Suprapubic skin (tissue), 3 donors: ENCODE results near the gene GTSE1.

ENCODE experiments used
- CTCF ChIP-seq, 2 donors: fragments of 200-600 bp in 1 of 2; fragments of 450-650 bp in 1 of 2; sonication (generic) in 1 of 2; IDR thresholded peaks; one replicate each; pipeline ENCODE4 v1.5.1; 2016 to 2019; ENCODE audit warnings: antibody characterized with exemption in 2 of 2, mild to moderate bottlenecking in 1 of 2, moderate library complexity in 1 of 2
- EP300 ChIP-seq: sonication (generic); formaldehyde crosslinking; IDR thresholded peaks from one replicate; pipeline ENCODE4 v1.6.1; 2017; ENCODE audit warnings: antibody characterized with exemption
- POLR2A ChIP-seq, 2 donors: fragments of 450-650 bp; IDR thresholded peaks; one replicate each; pipeline ENCODE4 v1.6.1; 2017; ENCODE audit warnings: antibody characterized with exemption in 2 of 2, mild to moderate bottlenecking in 2 of 2, moderate library complexity in 2 of 2

DNA sequence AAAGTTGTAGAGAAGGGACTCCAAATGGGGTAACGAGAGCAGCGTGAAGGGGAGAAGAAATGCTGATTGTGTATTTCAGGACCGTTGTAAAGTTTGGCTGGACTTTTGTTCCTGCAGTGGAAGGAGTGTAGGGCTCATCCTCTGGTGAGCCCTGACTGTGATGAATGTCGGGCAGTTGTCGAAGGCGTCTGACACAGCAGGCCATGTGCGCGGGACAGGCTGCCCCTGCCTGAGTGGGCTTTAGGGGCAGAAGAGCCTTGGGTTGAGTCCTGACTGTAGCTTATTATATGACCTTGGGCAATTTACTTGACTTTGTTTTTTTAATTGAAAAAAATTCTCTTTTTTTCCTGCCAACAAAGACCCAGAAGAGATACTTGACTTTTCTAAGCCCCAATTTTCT lies 42.0 kb downstream of the GTSE1 start:
- TF ChIP-seq POLR2A (IDR thresholded peaks at IDR 0.05) (no peak), CTCF (IDR thresholded peaks at IDR 0.05) (no peak), EP300 (no peak)
